Measurements from ENCODE around the gene CNPY4.
"Not testable (repeated sequence)": the region's sequence is repeated elsewhere in the genome, so short reads cannot be mapped to it uniquely, and the experiment has no call there.

The CNPY4 gene

GRCh38 chr7:100118388-100119071 is 904 bp upstream of the CNPY4 start:
- no peak for DNase-seq

- peak in 50 of 56 donors; percentile 17 to 89 (median 72) for DNase-seq
Observed at GRCh38 chr7:100119970-100120732, 717 bp downstream of the CNPY4 start.

DNA sequence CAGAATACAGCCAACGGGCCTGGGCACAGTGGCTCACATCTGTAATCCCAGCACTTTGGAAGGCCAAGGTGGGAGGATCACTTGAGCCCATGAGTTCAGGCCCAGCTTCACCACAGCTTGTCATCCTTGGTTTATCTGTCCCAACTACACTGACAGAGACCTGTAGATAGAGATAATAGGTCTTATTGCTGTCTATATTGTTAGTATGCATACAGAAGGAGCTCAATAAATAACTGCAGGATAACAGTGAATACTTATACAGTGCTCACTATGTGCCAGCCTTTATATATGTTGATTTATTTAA is 1.3 kb downstream of the CNPY4 start:
- no peak for DNase-seq

DNA sequence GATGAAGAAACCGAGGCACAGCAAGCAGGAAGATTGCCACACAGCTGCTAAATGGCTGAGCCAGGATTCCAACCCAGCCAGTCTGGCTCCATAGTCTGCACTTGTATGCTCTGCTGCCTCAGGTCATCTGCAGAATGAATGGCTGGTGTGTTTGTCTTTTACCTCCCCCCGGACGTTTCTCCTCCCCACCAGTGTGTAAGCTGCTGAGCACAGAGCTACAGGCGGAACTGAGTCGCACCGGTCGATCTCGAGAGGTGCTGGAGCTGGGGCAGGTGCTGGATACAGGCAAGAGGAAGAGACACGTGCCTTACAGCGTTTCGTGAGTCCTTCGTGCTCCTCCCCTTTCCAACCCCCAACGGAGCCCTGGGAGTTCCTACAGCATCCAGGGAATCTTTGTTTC is 2.6 kb downstream of the CNPY4 start:
- DNase-seq, result no peak

- no peak for DNase-seq
Observed at GRCh38 chr7:100122568-100122967, 3.1 kb downstream of the CNPY4 start.

- DNase-seq, result no peak
Observed at GRCh38 chr7:100124301-100125230, 5.1 kb downstream of the CNPY4 start.

- peak in 4 of 56 donors; percentile 63 to 81 (median 65) for DNase-seq
Observed at GRCh38 chr7:100126239-100126930, 7.0 kb downstream of the CNPY4 start.

- peak; percentile 56 to 93 (median 84) for DNase-seq
Observed at GRCh38 chr7:100126931-100127865, 7.8 kb downstream of the CNPY4 start, which contains the start of gene MBLAC1. Gene MBLAC1 (plus strand): TSS chr7:100126967. CDS start chr7:100127396, 429 bp downstream.

DNA sequence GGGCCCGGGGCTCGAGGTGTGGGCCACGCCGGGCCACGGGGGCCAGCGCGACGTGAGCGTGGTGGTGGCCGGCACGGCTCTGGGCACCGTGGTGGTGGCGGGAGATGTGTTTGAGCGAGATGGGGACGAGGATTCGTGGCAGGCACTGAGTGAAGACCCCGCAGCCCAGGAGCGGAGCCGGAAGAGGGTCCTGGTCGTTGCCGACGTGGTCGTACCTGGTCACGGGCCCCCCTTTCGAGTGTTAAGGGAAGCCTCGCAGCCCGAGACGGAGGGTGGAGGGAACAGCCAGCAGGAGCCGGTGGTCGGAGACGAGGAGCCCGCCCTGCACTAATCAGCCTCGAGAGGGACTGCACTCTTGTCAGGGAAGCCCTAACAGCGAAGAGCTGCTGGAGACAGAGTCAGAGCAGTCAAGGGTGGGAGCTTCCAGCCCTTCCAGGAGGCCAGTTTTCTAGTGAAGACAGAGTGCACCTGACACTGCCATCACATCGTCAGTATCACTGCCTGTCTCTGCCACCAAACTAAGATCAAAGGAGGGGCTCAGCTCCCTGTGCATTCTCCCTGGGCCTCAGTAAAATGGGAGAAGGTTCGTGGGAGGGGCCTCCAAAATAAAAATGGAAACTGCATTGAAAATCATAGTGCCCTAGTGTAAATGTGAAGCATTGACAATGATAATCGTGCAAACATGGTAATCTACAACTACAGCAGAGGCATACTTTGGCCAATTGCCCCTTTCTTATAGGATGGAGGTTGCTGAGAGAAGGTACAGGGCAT is 8.6 kb downstream of the CNPY4 start:
- DNase-seq, result peak in 11 of 56 donors; percentile 5 to 70 (median 37)

- no peak for DNase-seq
Observed at GRCh38 chr7:100128637-100128963, 9.2 kb downstream of the CNPY4 start.

GRCh38 chr7:100130220-100130607 is 10.8 kb downstream of the CNPY4 start:
- DNase-seq, result not testable (repeated sequence)

DNA sequence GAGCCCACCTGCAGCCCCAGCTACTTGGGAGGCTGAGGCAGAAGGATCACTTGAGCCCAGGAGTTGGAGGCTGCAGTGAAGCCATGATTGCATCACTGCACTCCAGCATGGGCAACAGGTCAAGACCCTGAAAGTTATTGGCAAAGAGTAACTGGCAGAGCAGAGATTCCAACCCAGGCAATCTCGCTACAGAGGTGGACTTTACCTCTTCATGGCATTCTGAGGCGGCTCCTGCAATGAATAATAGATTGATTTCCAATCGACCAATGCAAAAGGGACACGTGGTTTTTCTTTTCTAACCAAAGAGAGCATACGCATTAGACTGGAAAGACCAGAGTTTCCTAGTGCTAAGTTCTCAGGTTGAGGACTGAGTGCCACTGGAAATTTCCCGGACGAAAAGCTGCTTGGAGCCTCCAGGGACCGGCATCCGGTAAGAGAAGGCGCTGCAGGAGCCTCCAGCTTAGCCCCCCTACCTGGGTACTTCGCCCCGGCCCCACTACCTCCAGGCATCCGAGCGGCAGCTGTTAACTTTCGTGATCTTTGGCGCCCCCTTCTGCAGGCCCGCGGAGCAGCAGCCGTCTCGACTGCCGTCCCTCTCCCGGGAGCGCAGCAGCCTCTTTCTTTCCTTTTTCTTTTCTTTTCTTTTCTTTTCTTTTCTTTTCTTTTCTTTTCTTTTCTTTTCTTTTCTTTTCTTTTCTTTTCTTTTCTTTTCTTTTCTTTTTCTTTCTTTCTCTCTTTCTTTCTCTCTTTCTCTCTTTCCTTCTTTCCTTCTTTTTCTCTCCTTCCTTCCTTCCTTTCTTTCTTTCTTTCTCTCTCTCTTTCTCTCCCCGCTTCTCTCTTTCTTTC is 11.4 kb downstream of the CNPY4 start:
- DNase-seq, result peak in 48 of 56 donors; percentile 9 to 87 (median 48)

- no peak for DNase-seq
Observed at GRCh38 chr7:100132126-100132525, 12.7 kb downstream of the CNPY4 start.

- DNase-seq, result peak in 27 of 56 donors; percentile 9 to 66 (median 25)
Observed at GRCh38 chr7:100132697-100133151, 13.3 kb downstream of the CNPY4 start.

DNA sequence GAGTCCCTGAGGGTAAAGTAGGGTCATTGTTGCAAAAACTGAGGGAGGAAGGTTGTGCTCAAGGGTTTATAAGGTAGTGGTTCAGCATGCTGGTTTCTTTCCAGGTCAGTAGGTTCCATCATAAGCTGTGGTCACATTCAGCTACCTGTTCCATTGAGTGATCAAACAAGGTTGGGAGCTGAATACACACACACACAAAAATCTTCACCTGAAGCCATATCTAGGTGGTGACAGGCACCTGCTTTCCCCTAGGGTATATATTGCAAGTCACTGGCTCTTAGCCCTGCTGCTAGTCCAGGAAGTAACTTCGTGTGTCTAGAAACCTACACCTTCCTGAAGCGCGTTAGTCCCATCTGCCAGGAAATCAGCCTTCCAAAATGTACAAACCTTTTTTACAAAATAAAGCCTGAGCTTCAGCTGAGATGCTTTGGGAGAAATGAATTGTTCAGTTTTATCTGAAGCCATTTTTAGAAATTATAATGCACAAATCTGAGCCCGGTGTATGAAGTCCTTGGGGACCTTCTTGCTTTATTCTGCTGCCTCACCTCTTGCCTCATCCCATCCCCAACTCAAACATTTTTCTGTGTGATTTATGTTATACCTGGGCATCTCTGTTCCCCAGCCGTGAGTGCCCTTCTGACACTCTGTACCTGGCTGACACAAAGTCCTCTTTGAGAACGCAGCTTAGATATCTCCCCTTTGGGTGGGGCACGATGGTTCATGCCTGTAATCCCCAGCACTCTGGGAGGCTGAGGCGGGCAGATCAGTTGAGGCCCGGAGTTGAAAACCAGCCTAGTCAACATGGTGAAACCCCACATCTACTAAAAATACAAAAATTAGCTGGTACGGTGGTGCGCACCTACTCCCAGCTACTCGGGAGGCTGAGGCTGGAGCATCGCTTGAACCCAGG is 18.7 kb downstream of the CNPY4 start:
- DNase-seq, result no peak

GRCh38 chr7:100141555-100141949 is 22.1 kb downstream of the CNPY4 start:
- no peak for DNase-seq

- no peak for DNase-seq
Observed at GRCh38 chr7:100142461-100142860, 23.0 kb downstream of the CNPY4 start.

All from amygdala (tissue), 56 donors.